HL-60/S4 (cell line): Measurements from ENCODE around the gene RAC2.

ENCODE experiments used
- in situ Hi-C: fragments of 300-500 bp; cut with MboI; formaldehyde crosslinking; loops from 2 replicates; pipeline ENCODE4 v1.14.3; 2022; ENCODE audit warnings: low sequenced_read_pairs

RAC2 gene

GRCh38 chr22:37244114-37244921 lies at the start of gene RAC2:
RAC2 (minus strand) TSS chr22:37244269; CDS start chr22:37244148, 121 bp downstream.
- in situ Hi-C loops = no loop called here

GRCh38 chr22:37293172-37293571 lies 49.1 kb upstream of the RAC2 start:
- in situ Hi-C loops = no loop called here

- in situ Hi-C loops = no loop called here
Observed at GRCh38 chr22:37292641-37293040, 48.6 kb upstream of the RAC2 start.

GRCh38 chr22:37291559-37292298 lies 47.7 kb upstream of the RAC2 start:
- in situ Hi-C loops = no loop called here

- in situ Hi-C loops = no loop called here
Observed at GRCh38 chr22:37290737-37291136, 46.7 kb upstream of the RAC2 start.

- in situ Hi-C loops = no loop called here
Observed at GRCh38 chr22:37289156-37289735, 45.2 kb upstream of the RAC2 start.

- in situ Hi-C loops = no loop called here
Observed at GRCh38 chr22:37288521-37288920, 44.5 kb upstream of the RAC2 start.

GRCh38 chr22:37287550-37287951 lies 43.5 kb upstream of the RAC2 start:
- in situ Hi-C loops = no loop called here

GRCh38 chr22:37285937-37286336 lies 41.9 kb upstream of the RAC2 start:
- in situ Hi-C loops = no loop called here

GRCh38 chr22:37284805-37285355 lies 40.8 kb upstream of the RAC2 start:
- in situ Hi-C loops = no loop called here

- in situ Hi-C loops = no loop called here
Observed at GRCh38 chr22:37284126-37284804, 40.2 kb upstream of the RAC2 start.

GRCh38 chr22:37283393-37283937 lies 39.4 kb upstream of the RAC2 start:
- in situ Hi-C loops = no loop called here

GRCh38 chr22:37282385-37282677 lies 38.3 kb upstream of the RAC2 start, which contains the start of gene CYTH4:
CYTH4 (plus strand) TSS chr22:37282508; CDS start chr22:37282570, 62 bp downstream.
- in situ Hi-C loops = no loop called here

- in situ Hi-C loops = no loop called here
Observed at GRCh38 chr22:37281646-37282384, 37.7 kb upstream of the RAC2 start.

- in situ Hi-C loops = no loop called here
Observed at GRCh38 chr22:37281195-37281594, 37.1 kb upstream of the RAC2 start.

- in situ Hi-C loops = no loop called here
Observed at GRCh38 chr22:37280718-37281117, 36.6 kb upstream of the RAC2 start.

- in situ Hi-C loops = no loop called here
Observed at GRCh38 chr22:37279331-37280181, 35.5 kb upstream of the RAC2 start.

GRCh38 chr22:37278261-37278660 lies 34.2 kb upstream of the RAC2 start:
- in situ Hi-C loops = no loop called here

- in situ Hi-C loops = no loop called here
Observed at GRCh38 chr22:37277384-37277783, 33.3 kb upstream of the RAC2 start.
